Stimulated activated memory B cell treated with anti-CD40 and anti-IgM and Interleukin-4, amounts not matched to agents 10 μg/mL and 1 μg/mL and 100 μg/mL, for 72 hours (primary cell): ENCODE data around the gene KLHL8.

Source experiments
- ATAC-seq: fragments of 150-1000 bp; cut with Tn5 transposase; 2 replicates; pipeline ENCODE4 v1.10.0; 2021
- H3K27ac Mint-ChIP-seq: one replicate; pipeline ENCODE4 v1.8.0; 2022; ENCODE audit warnings: mild to moderate bottlenecking, mixed read lengths
- H3K27me3 Mint-ChIP-seq: one replicate; pipeline ENCODE4 v1.8.0; 2022; ENCODE audit warnings: mixed read lengths
- H3K36me3 Mint-ChIP-seq: one replicate; pipeline ENCODE4 v1.8.0; 2022; ENCODE audit warnings: mixed read lengths
- H3K4me1 Mint-ChIP-seq: one replicate; pipeline ENCODE4 v1.8.0; 2022; ENCODE audit warnings: mixed read lengths
- H3K4me3 Mint-ChIP-seq: one replicate; pipeline ENCODE4 v1.8.0; 2022; ENCODE audit warnings: mild to moderate bottlenecking, moderate library complexity, mixed read lengths
- H3K9me3 Mint-ChIP-seq: one replicate; pipeline ENCODE4 v1.8.0; 2022; ENCODE audit warnings: mixed read lengths

Gene KLHL8

GRCh38 chr4:87209696-87210095, 10.7 kb downstream of the KLHL8 start:
- H3K36me3 Mint-ChIP-seq = peaks cover 7% of the 10 kb centered on the region
- peak overlapping the region; percentile 71 for H3K4me3 Mint-ChIP-seq
- H3K27ac Mint-ChIP-seq = peak overlapping the region; percentile 77
- peaks cover 14% of the 10 kb centered on the region for H3K4me1 Mint-ChIP-seq
- ATAC-seq = peak; percentile 84
- no peaks in the 10 kb centered on the region for H3K9me3 Mint-ChIP-seq
- H3K27me3 Mint-ChIP-seq = no peaks in the 10 kb centered on the region

DNA sequence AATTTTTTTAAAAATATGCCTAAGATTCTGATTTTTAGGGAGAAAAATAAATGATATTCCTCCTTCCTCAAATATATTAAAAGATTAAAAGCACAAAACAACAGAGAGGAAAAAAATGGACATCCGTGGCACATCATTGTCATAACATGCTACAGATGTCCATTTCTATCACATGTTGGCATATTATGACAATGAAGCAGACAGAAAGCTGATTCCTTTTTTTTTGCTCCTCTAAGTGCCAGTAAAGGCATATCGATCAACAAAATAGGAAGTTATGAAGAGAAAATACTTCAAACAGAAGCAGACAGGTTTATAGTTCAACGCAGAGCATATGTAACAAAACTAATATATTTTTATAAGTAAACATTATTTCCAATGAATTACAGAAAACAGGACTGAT, 11.2 kb downstream of the KLHL8 start:
- Mint-ChIP-seq H3K27ac (peak overlapping the region; percentile 77), H3K27me3 (no peaks in the 10 kb centered on the region), H3K36me3 (peaks cover 11% of the 10 kb centered on the region), H3K9me3 (no peaks in the 10 kb centered on the region), H3K4me3 (no peak overlapping the region), H3K4me1 (peaks cover 14% of the 10 kb centered on the region)
- no peak for ATAC-seq

- Mint-ChIP-seq H3K36me3 (peaks cover 33% of the 10 kb centered on the region), H3K4me3 (no peak overlapping the region), H3K9me3 (peaks cover 9% of the 10 kb centered on the region), H3K27me3 (no peaks in the 10 kb centered on the region), H3K4me1 (peaks cover 19% of the 10 kb centered on the region), H3K27ac (no peak overlapping the region)
- ATAC-seq = no peak
Measured at GRCh38 chr4:87204559-87204958, 15.9 kb downstream of the KLHL8 start.

DNA sequence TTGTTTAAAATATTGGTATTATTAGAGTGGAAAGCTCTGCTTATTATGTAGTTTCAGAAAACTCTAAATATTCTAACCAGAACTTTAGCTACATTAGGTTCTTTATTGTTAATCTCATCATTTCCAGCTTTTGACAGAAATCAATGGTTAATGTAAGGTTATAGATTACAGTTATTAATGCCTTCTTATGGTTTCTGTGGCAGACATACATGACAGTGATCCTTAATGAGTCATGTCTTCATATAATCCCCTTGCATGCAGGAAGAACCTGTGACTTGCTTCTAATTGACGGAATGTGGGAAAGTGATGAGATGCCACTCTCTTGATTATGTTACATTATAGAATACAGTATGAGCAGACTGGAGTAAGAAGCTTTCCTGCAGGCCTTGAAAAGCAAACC, 23.5 kb downstream of the KLHL8 start:
- ATAC-seq = no peak
- H3K36me3 Mint-ChIP-seq = peaks cover 8% of the 10 kb centered on the region

DNA sequence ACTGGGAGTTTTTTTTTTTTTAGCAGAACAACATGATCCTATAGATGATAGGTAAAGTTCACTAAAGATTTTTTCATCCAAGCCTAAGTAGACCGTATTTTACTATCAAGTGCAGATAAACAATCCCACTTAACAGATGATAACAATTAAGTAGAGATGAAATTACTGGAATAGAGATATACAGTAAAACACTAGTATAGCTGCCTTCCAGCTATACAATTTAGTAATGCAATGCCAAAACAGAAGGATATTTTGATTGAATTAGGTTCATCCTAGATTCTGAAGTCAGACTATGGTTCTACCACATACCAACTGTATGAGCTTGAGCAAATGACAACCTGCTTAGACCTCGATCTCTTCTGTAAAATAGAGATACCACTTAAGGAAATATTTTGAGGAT, 24.3 kb downstream of the KLHL8 start:
- no peak for ATAC-seq
- peaks cover 7% of the 10 kb centered on the region for H3K36me3 Mint-ChIP-seq
- no peak overlapping the region for H3K27ac Mint-ChIP-seq
- no peaks in the 10 kb centered on the region for H3K9me3 Mint-ChIP-seq
- no peaks in the 10 kb centered on the region for H3K27me3 Mint-ChIP-seq
- no peak overlapping the region for H3K4me3 Mint-ChIP-seq
- H3K4me1 Mint-ChIP-seq = peaks cover 18% of the 10 kb centered on the region

More for the DNA sequence above, 23.5 kb downstream of the KLHL8 start:
- Mint-ChIP-seq H3K27ac (no peak overlapping the region), H3K27me3 (no peaks in the 10 kb centered on the region), H3K9me3 (no peaks in the 10 kb centered on the region), H3K4me1 (peaks cover 23% of the 10 kb centered on the region), H3K4me3 (no peak overlapping the region)

DNA sequence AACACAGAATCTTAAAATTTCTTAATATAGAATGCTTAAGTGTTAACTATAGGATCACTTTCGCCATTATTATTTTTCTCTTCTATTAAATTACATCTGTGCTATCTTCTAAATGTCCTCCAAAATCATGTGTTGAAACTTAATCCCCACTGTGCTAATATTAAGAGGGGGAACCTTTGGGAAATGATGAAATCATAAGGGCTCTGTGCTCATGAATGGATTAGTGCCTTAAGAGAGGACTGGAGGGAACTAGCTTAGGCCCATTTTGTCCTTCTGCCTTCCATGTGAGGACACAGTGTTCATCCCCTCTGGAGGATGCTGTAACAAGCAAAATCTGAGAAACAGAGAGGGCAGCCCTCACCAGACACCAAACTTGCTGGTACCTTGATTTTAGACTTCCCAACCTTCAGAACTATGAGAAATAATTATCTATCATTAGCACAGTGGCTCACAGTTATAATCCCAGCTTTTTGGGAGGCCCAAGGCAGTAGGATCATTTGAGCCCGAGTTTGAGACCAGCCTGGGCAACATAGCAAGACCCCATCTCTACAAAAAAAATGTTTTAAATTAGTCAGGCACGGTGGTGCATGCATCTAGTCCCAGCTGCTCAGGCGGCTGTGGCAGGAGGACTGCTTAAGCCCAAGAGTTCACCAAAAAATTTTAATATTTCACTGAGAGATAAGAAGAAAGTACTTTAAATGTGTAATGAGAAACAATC, 26.3 kb downstream of the KLHL8 start:
- peaks cover 9% of the 10 kb centered on the region for H3K4me1 Mint-ChIP-seq
- no peaks in the 10 kb centered on the region for H3K9me3 Mint-ChIP-seq
- peaks cover 5% of the 10 kb centered on the region for H3K36me3 Mint-ChIP-seq
- H3K27ac Mint-ChIP-seq = no peak overlapping the region
- H3K27me3 Mint-ChIP-seq = no peaks in the 10 kb centered on the region
- no peak overlapping the region for H3K4me3 Mint-ChIP-seq
- no peak for ATAC-seq

GRCh38 chr4:87192145-87192919, 28.1 kb downstream of the KLHL8 start:
- no peaks in the 10 kb centered on the region for H3K9me3 Mint-ChIP-seq
- no peak overlapping the region for H3K4me3 Mint-ChIP-seq
- no peak for ATAC-seq
- H3K4me1 Mint-ChIP-seq = no peaks in the 10 kb centered on the region
- H3K36me3 Mint-ChIP-seq = peaks cover 5% of the 10 kb centered on the region
- no peak overlapping the region for H3K27ac Mint-ChIP-seq
- no peaks in the 10 kb centered on the region for H3K27me3 Mint-ChIP-seq

DNA sequence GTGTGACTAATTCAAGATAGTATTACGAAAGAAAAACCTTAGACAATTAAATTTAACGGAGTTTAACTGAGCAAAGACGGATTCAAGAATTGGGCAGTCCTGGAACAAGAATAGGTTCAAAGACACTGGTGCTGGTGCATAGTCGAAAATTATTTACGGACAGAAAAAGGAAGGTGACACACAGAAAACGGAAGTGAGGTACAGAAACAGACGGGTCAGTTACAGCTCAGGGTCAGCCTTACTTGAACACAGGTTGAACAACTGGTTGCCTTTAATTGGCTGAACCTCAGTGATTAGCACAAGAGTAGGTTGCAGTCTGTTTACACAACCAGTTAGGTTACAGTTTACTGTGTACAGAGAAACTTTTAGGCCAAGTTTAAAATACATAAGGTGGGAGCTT, 31.5 kb downstream of the KLHL8 start:
- no peak overlapping the region for H3K4me3 Mint-ChIP-seq
- H3K4me1 Mint-ChIP-seq = no peaks in the 10 kb centered on the region
- H3K36me3 Mint-ChIP-seq = peaks cover 5% of the 10 kb centered on the region
- H3K9me3 Mint-ChIP-seq = no peaks in the 10 kb centered on the region
- no peak for ATAC-seq
- no peak overlapping the region for H3K27ac Mint-ChIP-seq
- no peaks in the 10 kb centered on the region for H3K27me3 Mint-ChIP-seq

DNA sequence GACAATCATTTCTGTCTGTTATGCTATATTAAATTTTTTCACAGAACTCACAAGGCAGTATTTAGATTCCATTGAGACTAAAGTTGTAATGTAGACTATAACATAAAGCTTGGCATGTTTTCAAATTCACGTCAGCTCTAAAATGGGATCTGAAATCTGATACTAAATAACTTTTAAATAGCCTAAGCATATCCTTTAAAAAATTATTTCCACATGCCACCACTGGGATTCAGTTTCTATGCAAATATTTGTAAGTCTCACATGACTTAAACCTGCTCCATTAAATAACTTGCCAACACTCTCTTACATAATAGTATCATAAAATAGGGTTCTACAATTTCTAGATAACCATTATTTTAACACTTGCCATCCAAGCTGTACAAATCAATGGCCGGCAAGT, 32.4 kb downstream of the KLHL8 start:
- Mint-ChIP-seq H3K4me1 (no peaks in the 10 kb centered on the region), H3K4me3 (no peak overlapping the region), H3K27me3 (no peaks in the 10 kb centered on the region), H3K9me3 (no peaks in the 10 kb centered on the region), H3K36me3 (peaks cover 5% of the 10 kb centered on the region), H3K27ac (no peak overlapping the region)
- no peak for ATAC-seq

DNA sequence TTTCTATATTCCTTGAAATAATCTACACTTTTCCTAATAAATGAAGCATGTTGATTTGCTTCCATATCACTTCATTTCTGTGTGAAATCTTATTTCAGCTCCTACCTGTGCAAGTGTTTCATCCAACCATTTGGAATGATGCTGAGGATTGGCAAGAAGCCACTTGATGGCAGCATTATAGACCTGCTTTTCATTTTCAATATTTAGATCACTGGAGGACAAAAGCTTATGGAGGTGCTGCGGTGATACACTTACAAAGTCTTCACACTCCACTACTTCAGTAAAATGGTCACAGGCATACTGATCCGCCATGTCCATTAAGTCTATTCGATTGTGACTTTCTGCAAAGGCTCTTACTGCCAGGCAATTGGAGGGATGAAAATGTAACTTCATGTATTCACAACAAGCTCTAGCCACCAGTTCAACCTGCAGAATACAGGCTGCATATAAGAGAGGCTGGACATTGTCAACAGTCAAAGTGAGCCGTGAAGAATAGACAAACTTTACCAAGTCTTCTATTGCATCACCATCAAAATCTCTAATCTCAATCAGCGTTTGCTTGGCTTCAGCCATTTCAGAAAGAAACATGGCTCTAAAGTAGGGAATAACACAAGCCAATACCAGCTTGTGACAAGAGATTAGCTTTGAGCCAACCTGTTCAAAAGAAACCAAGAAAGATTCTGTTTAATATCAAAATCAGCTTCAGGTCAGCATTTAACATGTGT, 35.1 kb downstream of the KLHL8 start:
- Mint-ChIP-seq H3K27me3 (no peaks in the 10 kb centered on the region), H3K36me3 (no peaks in the 10 kb centered on the region), H3K4me1 (no peaks in the 10 kb centered on the region), H3K9me3 (no peaks in the 10 kb centered on the region), H3K4me3 (no peak overlapping the region), H3K27ac (no peak overlapping the region)
- no peak for ATAC-seq

- H3K27ac Mint-ChIP-seq = no peak overlapping the region
- peaks cover 5% of the 10 kb centered on the region for H3K36me3 Mint-ChIP-seq
- H3K9me3 Mint-ChIP-seq = no peaks in the 10 kb centered on the region
- no peak overlapping the region for H3K4me3 Mint-ChIP-seq
- ATAC-seq = no peak
- no peaks in the 10 kb centered on the region for H3K4me1 Mint-ChIP-seq
- H3K27me3 Mint-ChIP-seq = no peaks in the 10 kb centered on the region
Measured at GRCh38 chr4:87180767-87181166, 39.7 kb downstream of the KLHL8 start.

GRCh38 chr4:87179751-87180150, 40.7 kb downstream of the KLHL8 start:
- no peak for ATAC-seq
- Mint-ChIP-seq H3K27ac (no peak overlapping the region), H3K9me3 (no peaks in the 10 kb centered on the region), H3K36me3 (peaks cover 10% of the 10 kb centered on the region), H3K27me3 (no peaks in the 10 kb centered on the region), H3K4me1 (no peaks in the 10 kb centered on the region), H3K4me3 (no peak overlapping the region)

DNA sequence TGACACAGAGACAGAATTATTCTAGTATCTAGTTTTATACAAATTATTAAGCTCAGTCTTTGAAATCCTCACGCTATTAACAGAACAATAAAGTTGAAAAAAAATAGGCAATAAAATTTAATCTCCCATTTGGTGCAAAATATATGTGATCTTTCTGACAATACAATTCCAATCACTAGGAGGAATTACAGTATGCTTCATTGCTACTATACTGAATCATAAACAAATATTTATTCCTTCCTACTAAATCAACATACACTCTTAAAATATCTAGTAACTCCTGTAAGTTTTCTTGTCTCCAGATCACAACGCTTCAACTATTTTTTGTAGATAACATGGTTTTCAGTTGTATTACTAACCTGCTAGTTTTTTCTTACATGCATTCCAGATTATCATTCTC, 45.7 kb downstream of the KLHL8 start:
- no peaks in the 10 kb centered on the region for H3K4me1 Mint-ChIP-seq
- ATAC-seq = no peak

DNA sequence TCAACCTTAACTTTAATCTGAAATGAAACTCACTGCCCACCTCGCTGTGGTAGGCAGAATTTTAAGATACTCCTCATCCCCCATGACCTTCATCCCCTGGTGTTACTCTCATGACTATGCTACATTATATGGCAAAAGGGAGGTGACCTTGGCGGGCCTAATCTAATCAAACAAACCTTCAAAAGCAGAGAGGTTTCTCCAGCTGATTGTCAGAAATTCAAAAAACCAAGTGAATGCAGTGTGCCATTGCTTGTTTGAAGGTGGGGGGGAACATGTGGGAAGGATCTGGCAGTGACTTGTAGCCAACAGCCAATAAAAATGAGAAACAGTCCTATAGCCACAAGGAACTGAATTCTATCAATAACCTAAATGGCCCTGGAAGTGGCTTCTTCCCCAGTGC, 48.5 kb downstream of the KLHL8 start:
- Mint-ChIP-seq H3K9me3 (no peaks in the 10 kb centered on the region), H3K27ac (no peak overlapping the region), H3K27me3 (no peaks in the 10 kb centered on the region), H3K36me3 (peaks cover 25% of the 10 kb centered on the region), H3K4me3 (no peak overlapping the region), H3K4me1 (no peaks in the 10 kb centered on the region)
- ATAC-seq = no peak

More for the DNA sequence above, 45.7 kb downstream of the KLHL8 start:
- Mint-ChIP-seq H3K4me3 (no peak overlapping the region), H3K27ac (no peak overlapping the region), H3K36me3 (peaks cover 18% of the 10 kb centered on the region), H3K9me3 (no peaks in the 10 kb centered on the region), H3K27me3 (no peaks in the 10 kb centered on the region)

GRCh38 chr4:87166296-87166854, 54.0 kb downstream of the KLHL8 start:
- H3K4me3 Mint-ChIP-seq = no peak overlapping the region
- H3K9me3 Mint-ChIP-seq = no peaks in the 10 kb centered on the region
- no peaks in the 10 kb centered on the region for H3K27me3 Mint-ChIP-seq
- H3K27ac Mint-ChIP-seq = no peak overlapping the region
- no peaks in the 10 kb centered on the region for H3K4me1 Mint-ChIP-seq
- ATAC-seq = no peak
- peaks cover 38% of the 10 kb centered on the region for H3K36me3 Mint-ChIP-seq
